HG03354 (cell line): ENCODE measurements around the gene GDI1.

Source experiments
- ATAC-seq: cut with Tn5 transposase; IDR thresholded peaks from one replicate; pipeline ENCODE4 v1.9.1; 2021; ENCODE audit warnings: mild to moderate bottlenecking; ENCODE audit not compliant: unreplicated experiment, poor library complexity, severe bottlenecking

The GDI1 gene

DNA sequence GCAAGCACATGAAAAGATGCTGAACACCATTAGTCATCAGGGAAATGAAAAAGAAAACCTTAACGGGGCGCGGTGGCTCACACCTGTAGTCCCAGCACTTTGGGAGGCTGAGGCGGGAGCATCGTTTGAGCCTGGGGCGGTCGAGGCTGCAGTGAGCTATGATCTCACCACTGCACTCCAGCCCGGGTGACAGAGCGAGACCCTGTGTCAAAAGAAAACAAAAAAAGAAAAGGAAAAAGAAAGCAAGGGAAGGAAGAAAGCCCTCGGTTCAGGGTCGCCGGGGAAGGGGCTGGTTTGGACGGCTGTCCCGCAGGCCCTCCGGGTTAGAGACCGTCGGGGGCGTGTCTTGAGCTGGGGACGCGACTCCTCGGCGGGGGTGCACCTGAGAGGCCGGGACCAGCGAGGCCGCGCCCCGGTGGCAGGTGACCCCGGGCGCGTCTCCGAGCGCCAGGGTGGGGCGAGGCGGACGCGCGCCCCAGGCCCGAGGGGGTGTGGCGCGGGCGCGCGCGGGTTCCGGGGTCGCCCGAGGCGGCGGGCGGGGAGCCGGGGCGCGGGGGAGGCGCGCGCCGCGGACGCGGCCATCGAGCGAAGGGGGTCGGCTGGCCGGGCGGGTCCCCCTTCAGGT lies 20.6 kb downstream of the GDI1 start:
- ATAC-seq: peak; percentile 38

DNA sequence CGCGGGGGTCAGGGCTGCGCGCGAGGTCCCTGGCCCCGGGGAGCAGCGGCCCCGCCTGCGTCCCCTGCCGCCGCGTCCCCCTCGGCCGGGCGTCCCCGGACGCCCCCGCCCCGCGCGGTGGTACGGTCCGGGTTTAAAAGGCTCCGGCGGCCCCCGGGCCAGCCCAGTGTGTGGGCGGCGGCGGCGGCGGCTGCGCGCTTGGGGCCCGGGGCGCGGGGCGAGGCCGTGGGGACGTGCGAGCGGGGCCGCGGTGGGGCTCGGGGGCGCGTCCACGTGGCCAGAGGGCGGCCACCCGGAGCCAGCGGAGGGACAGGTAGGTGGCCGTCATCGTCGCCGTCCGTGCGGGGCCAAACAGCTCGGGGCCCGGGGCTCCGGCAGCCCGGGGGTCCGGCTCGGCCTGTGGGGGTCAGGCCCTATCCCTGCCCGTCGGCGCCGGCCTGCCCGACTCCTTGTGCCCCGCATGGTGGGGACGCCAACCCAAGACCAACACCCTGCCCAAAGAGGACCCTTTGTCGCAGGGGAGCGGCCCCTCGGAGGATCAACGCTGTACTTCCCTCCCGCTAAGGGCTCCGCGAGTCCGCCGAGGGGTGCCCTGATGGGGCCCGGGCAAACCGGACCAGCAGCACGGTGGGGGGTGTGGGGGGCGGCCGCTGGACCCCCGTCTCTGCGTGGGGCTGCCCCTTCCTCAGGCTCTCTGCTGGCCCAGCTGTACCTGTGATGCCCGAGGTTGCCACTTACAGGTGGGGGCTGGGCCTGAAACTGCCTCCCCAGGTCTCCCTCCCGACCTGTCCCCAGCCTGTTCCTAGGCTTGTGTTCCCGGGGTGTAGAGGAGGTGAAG lies 21.4 kb downstream of the GDI1 start, which contains the start of gene PLXNA3:
TSS of gene PLXNA3 (plus strand) at position 166 of the 838 bp plus-strand sequence. CDS start 1,903 bp downstream, outside the sequence.
- peak; percentile 61 for ATAC-seq

- ATAC-seq: no peak
Observed at GRCh38 chrX:154458954-154459778, 22.2 kb downstream of the GDI1 start.

DNA sequence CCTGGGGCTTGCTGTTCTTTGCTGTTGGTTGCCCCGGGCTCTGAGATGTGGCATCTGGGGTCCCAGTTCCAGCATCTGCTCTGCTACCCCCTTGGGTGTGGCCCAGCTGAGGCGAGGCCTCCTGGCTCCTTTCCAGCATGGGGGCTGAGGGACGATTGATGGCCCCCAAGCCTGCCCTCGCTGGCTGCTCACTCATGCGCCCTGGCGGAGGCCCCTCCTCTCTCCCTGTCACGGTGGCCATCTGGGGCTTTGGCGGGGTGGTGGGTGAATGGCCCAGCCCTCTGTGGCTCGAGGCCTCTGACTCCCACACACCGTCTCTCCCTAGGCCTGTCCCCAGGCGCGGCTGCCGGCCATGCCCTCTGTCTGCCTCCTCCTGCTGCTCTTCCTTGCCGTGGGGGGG lies 22.9 kb downstream of the GDI1 start:
- no peak for ATAC-seq

GRCh38 chrX:154460326-154460725 lies 23.4 kb downstream of the GDI1 start:
- no peak for ATAC-seq

DNA sequence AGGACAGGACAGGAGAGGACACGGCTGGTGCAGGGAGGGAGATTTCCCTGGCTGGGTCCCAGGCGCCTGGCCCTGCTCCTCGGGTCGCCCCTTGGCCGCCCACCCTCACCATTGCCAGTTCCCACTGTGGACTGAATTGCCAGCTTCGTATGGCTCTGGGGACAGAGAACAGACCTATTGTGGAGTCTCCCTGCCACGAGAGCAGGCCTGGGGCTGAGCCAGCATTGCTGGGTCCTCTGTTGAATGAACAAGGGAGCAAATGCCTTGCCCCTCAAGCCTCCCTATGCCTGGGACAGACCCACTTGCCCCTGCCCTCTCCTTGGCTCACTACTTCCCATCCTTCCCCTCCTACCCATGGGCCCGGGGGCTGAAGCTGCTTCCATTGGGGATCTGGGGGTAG lies 25.4 kb downstream of the GDI1 start:
- no peak for ATAC-seq

GRCh38 chrX:154463611-154464220 lies 26.8 kb downstream of the GDI1 start:
- ATAC-seq: no peak

DNA sequence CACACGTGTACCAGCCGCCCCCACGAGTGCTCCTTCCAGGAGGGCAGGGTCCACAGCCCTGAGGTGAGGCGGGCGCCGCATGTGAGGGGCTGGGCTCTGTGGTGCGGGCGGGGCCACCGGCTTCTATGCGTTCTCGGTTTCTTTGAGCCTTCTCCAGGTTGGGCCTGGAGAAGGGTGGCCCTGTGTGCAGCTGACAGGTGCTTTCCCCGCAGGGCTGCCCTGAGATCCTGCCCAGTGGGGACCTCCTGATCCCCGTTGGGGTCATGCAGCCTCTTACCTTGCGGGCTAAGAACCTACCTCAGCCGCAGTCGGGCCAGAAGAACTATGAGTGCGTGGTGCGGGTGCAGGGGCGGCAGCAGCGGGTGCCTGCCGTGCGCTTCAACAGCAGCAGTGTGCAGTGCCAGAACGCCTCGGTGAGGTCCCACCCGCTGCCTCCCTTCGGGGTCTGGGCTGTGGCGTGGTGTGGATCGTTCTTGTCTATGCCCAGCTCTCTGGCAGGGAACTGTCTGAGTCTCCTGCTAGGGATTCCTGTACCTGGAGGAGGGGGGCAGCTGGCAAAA lies 27.9 kb downstream of the GDI1 start:
- no peak for ATAC-seq

GRCh38 chrX:154465601-154466000 lies 28.6 kb downstream of the GDI1 start:
- no peak for ATAC-seq

DNA sequence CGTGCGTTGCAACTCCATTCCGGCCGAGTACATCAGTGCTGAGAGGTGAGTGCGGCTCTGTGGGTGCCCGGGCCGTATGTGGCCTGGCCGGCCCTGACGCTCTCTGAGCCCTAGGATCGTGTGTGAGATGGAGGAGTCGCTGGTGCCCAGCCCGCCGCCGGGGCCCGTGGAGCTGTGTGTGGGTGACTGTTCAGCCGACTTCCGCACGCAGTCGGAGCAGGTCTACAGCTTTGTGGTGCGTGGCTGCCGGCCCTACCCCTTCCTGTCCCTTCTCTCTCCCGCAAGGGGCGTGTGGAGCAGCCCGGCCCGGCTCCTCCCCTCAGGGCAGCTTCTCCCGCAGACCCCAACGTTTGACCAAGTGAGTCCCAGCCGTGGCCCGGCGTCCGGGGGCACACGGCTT lies 29.1 kb downstream of the GDI1 start:
- no peak for ATAC-seq

DNA sequence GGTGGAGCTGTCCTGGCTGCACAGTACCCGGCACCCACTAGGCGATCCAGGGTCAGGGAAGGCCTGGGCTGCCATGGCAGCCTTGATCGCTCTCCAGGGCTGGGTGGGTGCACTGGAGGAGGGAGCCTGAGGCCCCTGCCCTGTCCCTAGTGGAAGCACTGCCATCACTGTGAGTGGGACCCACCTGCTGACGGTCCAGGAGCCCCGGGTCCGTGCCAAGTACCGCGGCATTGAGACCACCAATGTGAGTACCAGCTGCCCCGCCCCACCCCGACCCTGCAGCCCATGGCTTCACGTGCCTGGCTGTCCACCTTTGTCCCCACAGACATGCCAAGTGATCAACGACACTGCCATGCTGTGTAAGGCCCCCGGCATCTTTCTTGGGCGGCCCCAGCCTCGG lies 30.0 kb downstream of the GDI1 start:
- ATAC-seq: no peak

GRCh38 chrX:154467556-154467955 lies 30.6 kb downstream of the GDI1 start:
- ATAC-seq: no peak

DNA sequence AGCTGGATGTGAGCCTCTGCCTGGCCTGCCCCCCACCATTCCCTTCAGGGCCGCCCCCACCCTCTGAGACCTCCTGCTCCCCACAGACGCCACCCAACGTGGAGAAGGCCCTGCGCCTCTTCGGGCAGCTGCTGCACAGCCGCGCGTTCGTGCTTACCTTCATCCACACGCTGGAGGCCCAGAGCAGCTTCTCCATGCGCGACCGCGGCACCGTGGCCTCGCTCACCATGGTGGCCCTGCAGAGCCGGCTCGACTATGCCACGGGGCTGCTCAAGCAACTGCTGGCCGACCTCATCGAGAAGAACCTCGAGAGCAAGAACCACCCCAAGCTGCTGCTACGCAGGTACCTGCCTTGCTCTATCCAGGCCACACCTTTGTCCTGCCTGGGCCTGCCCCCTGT lies 31.3 kb downstream of the GDI1 start:
- no peak for ATAC-seq

DNA sequence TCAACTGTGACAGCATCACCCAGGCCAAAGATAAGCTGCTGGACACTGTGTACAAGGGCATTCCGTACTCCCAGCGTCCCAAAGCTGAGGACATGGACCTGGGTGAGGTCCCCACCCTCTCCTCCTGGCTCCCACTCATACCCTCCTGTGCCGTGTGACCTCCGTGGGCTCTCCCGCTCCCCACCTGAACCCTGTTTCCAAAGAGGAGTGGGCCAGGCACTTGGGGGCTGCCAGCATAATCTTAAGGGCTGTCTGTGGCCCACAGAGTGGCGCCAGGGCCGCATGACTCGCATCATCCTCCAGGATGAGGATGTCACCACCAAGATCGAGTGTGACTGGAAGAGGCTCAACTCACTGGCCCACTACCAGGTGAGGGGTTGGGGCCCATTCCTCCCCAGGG lies 32.2 kb downstream of the GDI1 start:
- no peak for ATAC-seq

DNA sequence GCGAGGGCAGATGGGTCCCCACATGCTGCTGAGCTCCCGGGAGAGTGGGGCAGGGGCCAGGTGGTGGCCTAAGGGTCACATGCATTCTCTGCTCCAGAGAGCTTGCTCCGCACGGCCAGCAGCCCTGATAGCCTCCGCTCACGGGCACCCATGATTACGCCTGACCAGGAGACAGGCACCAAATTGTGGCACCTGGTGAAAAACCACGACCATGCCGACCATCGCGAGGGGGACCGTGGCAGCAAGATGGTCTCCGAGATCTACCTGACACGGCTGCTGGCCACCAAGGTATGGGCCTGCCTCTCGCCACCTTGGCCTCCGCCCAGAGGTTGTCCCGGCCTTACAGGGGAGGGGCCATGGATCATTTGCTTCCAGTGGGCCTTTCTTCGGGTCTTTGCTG lies 32.9 kb downstream of the GDI1 start:
- ATAC-seq: no peak

DNA sequence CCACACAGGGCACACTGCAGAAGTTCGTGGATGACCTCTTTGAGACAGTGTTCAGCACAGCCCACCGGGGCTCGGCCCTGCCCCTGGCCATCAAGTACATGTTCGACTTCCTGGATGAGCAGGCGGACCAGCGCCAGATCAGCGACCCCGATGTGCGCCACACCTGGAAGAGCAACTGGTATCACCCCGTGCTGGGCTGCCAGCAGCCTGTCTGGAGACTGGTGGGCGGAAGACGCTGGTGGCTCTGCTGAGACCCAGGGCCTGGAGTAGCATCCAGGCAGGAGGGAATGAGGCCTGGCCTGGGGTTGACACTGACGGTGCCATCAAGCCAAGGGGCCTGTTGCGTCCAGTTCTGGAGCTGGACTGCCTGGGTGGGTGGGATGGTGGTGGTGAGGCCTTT lies 33.5 kb downstream of the GDI1 start:
- no peak for ATAC-seq

DNA sequence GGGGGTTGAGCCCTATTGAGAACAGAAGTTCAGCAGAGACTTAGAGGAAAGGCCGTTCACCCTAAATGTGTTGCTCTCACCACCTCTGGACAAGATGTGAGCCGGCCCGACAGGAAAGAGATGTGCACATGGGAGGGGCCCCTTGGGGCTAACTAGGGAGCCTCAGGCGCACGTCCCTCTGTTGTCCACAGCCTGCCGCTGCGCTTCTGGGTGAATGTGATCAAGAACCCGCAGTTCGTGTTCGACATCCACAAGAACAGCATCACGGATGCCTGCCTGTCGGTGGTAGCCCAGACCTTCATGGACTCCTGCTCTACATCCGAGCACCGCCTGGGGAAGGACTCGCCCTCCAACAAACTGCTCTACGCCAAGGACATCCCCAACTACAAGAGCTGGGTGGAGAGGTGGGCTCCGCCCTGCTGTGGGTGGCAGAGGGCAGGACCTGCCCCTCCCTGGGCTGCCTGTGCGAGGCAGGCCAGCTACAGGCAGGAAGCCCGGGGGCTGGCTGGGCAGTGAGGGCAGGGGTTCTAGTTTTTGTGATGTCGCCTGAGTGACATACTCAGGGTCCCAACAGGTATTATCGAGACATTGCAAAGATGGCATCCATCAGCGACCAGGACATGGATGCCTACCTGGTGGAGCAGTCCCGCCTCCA lies 34.1 kb downstream of the GDI1 start:
- ATAC-seq: no peak

- no peak for ATAC-seq
Observed at GRCh38 chrX:154471839-154472684, 35.1 kb downstream of the GDI1 start.
